ENCODE results near the gene TXNDC16.

Gene TXNDC16

GRCh38 chr14:52455291-52456088 is 96.8 kb downstream of the TXNDC16 start:
- no peak for DNase-seq (ENCODE audit: low read depth in 2 of 3, low spot score in 1 of 3)

GRCh38 chr14:52447236-52447635 is 105.1 kb downstream of the TXNDC16 start:
- DNase-seq (ENCODE audit: low read depth in 2 of 3, low spot score in 1 of 3): no peak

GRCh38 chr14:52446355-52446754 is 106.0 kb downstream of the TXNDC16 start:
- no peak for DNase-seq (ENCODE audit: low read depth in 2 of 3, low spot score in 1 of 3)

GRCh38 chr14:52443506-52443905 is 108.8 kb downstream of the TXNDC16 start:
- no peak for DNase-seq (ENCODE audit: low read depth in 2 of 3, low spot score in 1 of 3)

- no peak for DNase-seq (ENCODE audit: low read depth in 2 of 3, low spot score in 1 of 3)
Measured at GRCh38 chr14:52442602-52443001, 109.7 kb downstream of the TXNDC16 start.

- DNase-seq (ENCODE audit: low read depth in 2 of 3, low spot score in 1 of 3): no peak
Measured at GRCh38 chr14:52442166-52442565, 110.1 kb downstream of the TXNDC16 start.

GRCh38 chr14:52439476-52439875 is 112.8 kb downstream of the TXNDC16 start:
- no peak for DNase-seq (ENCODE audit: low read depth in 2 of 3, low spot score in 1 of 3)

- DNase-seq (ENCODE audit: low read depth in 2 of 3, low spot score in 1 of 3): no peak
Measured at GRCh38 chr14:52434955-52435354, 117.3 kb downstream of the TXNDC16 start.

- DNase-seq (ENCODE audit: low read depth in 2 of 3, low spot score in 1 of 3): no peak
Measured at GRCh38 chr14:52430474-52430873, 121.8 kb downstream of the TXNDC16 start.

- DNase-seq (ENCODE audit: low read depth in 2 of 3, low spot score in 1 of 3): no peak
Measured at GRCh38 chr14:52429451-52429850, 122.9 kb downstream of the TXNDC16 start.

GRCh38 chr14:52427460-52427859 is 124.8 kb downstream of the TXNDC16 start:
- DNase-seq (ENCODE audit: low read depth in 2 of 3, low spot score in 1 of 3): no peak

- DNase-seq (ENCODE audit: low read depth in 2 of 3, low spot score in 1 of 3): no peak
Measured at GRCh38 chr14:52422650-52423356, 129.5 kb downstream of the TXNDC16 start.

GRCh38 chr14:52417139-52417538 is 135.2 kb downstream of the TXNDC16 start:
- DNase-seq (ENCODE audit: low read depth in 2 of 3, low spot score in 1 of 3): no peak

GRCh38 chr14:52413729-52414408 is 138.4 kb downstream of the TXNDC16 start:
- DNase-seq (ENCODE audit: low read depth in 2 of 3, low spot score in 1 of 3): no peak

GRCh38 chr14:52412426-52412825 is 139.9 kb downstream of the TXNDC16 start:
- no peak for DNase-seq (ENCODE audit: low read depth in 2 of 3, low spot score in 1 of 3)

GRCh38 chr14:52405314-52405713 is 147.0 kb downstream of the TXNDC16 start:
- no peak for DNase-seq (ENCODE audit: low read depth in 2 of 3, low spot score in 1 of 3)

GRCh38 chr14:52402812-52403526 is 149.3 kb downstream of the TXNDC16 start:
- DNase-seq (ENCODE audit: low read depth in 2 of 3, low spot score in 1 of 3): peak in 1 of 3 donors; percentile 26

GRCh38 chr14:52400846-52401245 is 151.5 kb downstream of the TXNDC16 start:
- no peak for DNase-seq (ENCODE audit: low read depth in 2 of 3, low spot score in 1 of 3)

GRCh38 chr14:52399921-52400595 is 152.2 kb downstream of the TXNDC16 start:
- DNase-seq (ENCODE audit: low read depth in 2 of 3, low spot score in 1 of 3): no peak

- DNase-seq (ENCODE audit: low read depth in 2 of 3, low spot score in 1 of 3): no peak
Measured at GRCh38 chr14:52399104-52399503, 153.2 kb downstream of the TXNDC16 start.

GRCh38 chr14:52397844-52398243 is 154.5 kb downstream of the TXNDC16 start:
- no peak for DNase-seq (ENCODE audit: low read depth in 2 of 3, low spot score in 1 of 3)
